Subcutaneous abdominal adipose tissue (tissue), 5 donors: ENCODE results near the gene BUB3.
"Not testable (repeated sequence)": the region's sequence is repeated elsewhere in the genome, so short reads cannot be mapped to it uniquely, and the experiment has no call there.

Source experiments
- H3K27ac ChIP-seq: one replicate; pipeline ENCODE4 v1.7.0; 2013; ENCODE audit warnings: low read depth, mild to moderate bottlenecking, inconsistent platforms, low read length, moderate library complexity
- H3K27me3 ChIP-seq, 5 donors: one replicate each; pipeline ENCODE4 v1.7.0; 2013; ENCODE audit warnings: low read length in 5 of 5, inconsistent platforms in 1 of 5; ENCODE audit not compliant: control insufficient read depth in 5 of 5, insufficient read depth in 4 of 5
- H3K36me3 ChIP-seq, 5 donors: one replicate each; pipeline ENCODE4 v1.7.0; 2013; ENCODE audit warnings: low read length in 5 of 5; ENCODE audit not compliant: control insufficient read depth in 5 of 5, insufficient read depth in 5 of 5
- H3K4me1 ChIP-seq, 5 donors: one replicate each; pipeline ENCODE4 v1.7.0; 2013; ENCODE audit warnings: low read length in 5 of 5, mild to moderate bottlenecking in 3 of 5, moderate library complexity in 1 of 5; ENCODE audit not compliant: control insufficient read depth in 5 of 5, insufficient read depth in 5 of 5
- H3K4me3 ChIP-seq, 5 donors: one replicate each; pipeline ENCODE4 v1.7.0; 2013; ENCODE audit warnings: low read length in 5 of 5, low read depth in 1 of 5
- H3K9ac ChIP-seq, 5 donors: one replicate each; pipeline ENCODE4 v1.7.0; 2013; ENCODE audit warnings: low read length in 5 of 5, mild to moderate bottlenecking in 4 of 5, moderate library complexity in 3 of 5
- H3K9me3 ChIP-seq, 5 donors: one replicate each; pipeline ENCODE4 v1.7.0; 2013; ENCODE audit warnings: low read length in 5 of 5; ENCODE audit not compliant: control insufficient read depth in 5 of 5
- donor health status: healthy.
- donor health status: healthy.
- donor health status: healthy.
- donor health status: healthy.
- donor health status: healthy.

Gene BUB3

DNA sequence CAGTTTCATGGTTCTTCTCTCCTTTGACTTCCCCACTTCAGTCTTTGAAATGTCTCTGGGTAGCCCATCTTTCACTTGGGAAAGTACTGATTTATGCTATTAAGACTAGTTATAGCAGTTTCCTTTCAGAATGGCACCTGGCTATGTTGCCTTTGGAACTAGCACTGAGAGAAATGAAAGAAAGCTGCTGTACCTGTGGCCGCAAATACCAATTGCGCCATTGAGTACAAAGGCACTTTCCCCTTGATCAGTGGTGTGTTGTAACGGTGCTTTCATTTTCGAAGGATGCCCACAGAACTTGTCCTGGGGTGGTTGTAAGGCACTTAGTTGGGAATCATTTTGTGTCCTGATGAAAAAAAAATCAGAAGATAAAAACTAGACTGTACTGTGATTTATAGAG is 16.8 kb downstream of the BUB3 start:
- Histone ChIP-seq H3K27me3 (no peaks in the 10 kb centered on the region), H3K36me3 (peaks cover 17 to 33% (median 20%) of the 10 kb centered on the region in 5 donors), H3K27ac (no peak overlapping the region), H3K9me3 (no peaks in the 10 kb centered on the region), H3K9ac (no peak overlapping the region), H3K4me1 (no peaks in the 10 kb centered on the region), H3K4me3 (no peak overlapping the region)

DNA sequence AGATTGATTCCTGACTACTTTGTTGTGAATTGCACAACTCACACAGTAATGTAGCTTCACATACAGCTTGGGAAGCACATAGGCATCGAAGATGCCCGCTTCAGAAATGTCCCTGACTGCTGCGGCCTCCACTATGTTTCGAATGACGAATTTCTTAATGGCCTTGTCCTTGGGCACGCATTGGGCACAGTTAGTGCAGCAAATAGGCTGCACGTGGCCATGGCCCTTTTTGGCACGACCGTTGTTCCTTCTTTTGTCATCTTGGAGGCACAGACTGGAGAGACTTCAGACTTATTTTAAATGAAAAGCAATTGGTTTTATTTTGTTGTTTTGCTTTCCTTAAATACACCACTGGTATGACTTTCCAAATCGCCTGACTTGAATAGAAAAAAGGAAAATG is 17.4 kb downstream of the BUB3 start:
- H3K9me3 ChIP-seq, H3K4me1 ChIP-seq, H3K4me3 ChIP-seq, H3K27me3 ChIP-seq, H3K9ac ChIP-seq, H3K27ac ChIP-seq: not testable (repeated sequence)
- H3K36me3 ChIP-seq, result peaks cover 13 to 31% (median 18%) of the 10 kb centered on the region in 5 donors

DNA sequence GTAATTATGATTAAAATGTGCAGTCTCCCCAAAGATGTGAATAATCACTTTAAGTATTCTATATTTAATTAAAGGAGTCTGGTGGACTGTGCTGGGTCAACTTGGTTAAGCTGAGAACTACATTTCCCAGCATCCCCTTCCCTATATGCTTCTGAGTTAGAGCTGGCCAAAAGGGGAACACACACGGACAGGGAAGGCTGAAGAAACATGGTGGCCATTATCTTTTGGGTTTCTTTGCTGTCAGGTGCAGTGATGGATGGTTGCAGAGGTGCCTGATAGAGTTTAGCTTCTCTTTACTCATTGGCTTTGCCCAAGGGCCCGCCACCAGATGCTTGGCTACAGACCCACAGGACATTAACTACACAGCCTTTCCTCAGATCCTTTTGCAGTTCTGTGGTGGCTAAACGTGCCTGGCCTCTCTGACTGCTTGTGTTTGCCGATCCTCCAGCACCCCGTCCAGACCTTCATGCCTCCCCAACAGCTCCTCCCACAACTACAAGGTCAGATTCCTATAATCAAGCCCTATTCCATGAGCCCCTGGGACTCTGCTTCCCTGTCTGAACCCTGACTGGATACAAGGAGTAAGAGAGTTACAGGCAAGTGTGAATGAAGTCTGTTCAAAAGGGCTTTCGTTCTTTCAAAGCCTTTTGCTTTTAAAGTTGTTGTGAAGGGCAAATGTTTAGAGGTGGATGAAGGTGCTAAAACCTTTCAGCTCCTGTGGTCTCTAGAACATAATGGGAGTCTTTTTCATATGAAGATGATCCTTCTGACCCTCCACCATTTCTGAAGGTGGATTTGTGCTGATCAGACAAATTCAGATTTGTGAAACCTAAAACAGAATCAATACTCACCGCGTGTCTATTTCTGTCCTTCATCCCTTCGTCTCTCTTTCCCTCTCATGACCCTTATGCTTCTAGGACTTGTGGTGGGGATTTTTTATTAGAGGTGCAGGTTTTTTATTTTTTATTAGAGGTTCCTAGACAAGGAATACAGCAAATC is 21.5 kb downstream of the BUB3 start:
- H3K36me3 ChIP-seq, result peaks cover 0 to 12% (median 10%) of the 10 kb centered on the region in 5 donors
- no peak overlapping the region for H3K9ac ChIP-seq
- no peak overlapping the region for H3K27ac ChIP-seq
- H3K27me3 ChIP-seq, result no peaks in the 10 kb centered on the region
- no peaks in the 10 kb centered on the region for H3K9me3 ChIP-seq
- no peaks in the 10 kb centered on the region for H3K4me1 ChIP-seq
- no peak overlapping the region for H3K4me3 ChIP-seq

DNA sequence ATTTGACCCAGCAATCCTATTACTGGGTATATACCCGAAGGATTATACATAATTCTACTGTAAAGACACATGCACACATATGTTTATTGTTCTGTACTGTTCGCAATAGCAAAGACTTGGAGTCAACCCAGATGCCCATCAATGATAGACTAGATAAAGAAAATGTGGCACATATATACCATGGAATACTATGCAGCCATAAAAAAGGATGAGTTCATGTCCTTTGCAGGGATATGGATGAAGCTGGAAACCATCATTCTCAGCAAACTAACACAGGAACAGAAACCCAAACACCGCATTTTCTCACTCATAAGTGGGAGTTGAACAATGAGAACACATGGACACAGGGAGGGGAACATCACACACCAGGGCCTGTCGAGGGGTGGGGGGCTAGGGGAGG is 24.2 kb downstream of the BUB3 start:
- H3K27me3 ChIP-seq, H3K9me3 ChIP-seq, H3K4me1 ChIP-seq, H3K4me3 ChIP-seq, H3K27ac ChIP-seq, H3K9ac ChIP-seq: not testable (repeated sequence)
- peaks cover 0 to 11% (median 8%) of the 10 kb centered on the region in 5 donors for H3K36me3 ChIP-seq

DNA sequence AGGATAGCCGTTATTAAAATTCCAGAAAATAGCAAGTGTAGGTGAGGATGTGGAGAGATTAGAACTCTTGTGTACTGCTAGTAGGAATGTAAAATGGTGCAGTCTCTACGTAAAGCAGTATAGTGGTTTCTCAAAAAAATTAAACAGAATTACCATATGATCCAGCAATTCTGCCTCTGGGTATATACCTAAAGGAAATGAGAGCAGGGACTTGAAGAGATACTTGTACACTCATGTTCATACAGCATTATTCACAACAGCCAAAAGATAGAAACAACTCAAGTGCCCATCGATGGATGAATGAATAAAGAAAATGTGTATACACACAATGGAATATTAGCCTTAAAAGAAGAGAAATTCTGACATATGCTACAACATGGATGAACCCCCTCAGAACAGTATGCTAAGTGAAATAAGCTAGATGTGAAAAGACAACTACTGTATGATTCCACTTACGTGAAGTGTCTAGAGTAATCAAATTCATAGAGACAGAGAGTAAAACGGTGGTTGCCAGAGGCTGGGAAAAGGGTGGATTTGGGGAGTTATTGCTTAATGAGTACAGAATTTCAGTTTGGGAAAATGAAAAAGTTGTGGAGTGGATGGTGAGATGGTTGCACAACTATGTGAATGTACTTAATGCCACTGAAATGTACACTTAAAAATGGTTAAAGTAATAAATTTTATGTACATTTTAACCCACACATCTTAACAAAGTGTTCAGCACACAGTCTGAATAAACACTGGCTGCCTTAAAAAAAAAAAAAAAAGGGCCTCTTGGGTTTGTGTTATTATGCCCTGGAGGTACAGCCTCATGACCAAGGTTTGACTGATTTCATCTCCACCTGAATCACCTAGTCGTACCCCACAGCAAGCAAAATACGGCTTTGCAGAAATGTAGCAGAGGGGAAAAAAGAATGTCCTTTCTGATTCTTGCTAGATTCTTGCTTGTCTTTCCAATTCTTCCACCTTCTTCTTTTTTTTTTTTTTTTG is 26.2 kb downstream of the BUB3 start:
- no peaks in the 10 kb centered on the region for H3K4me1 ChIP-seq
- H3K36me3 ChIP-seq, result peaks cover 0 to 11% (median 8%) of the 10 kb centered on the region in 5 donors
- no peak overlapping the region for H3K27ac ChIP-seq
- no peak overlapping the region for H3K4me3 ChIP-seq
- no peak overlapping the region for H3K9ac ChIP-seq
- peaks cover 2 to 14% (median 7%) of the 10 kb centered on the region in 5 donors for H3K9me3 ChIP-seq
- H3K27me3 ChIP-seq, result no peaks in the 10 kb centered on the region

DNA sequence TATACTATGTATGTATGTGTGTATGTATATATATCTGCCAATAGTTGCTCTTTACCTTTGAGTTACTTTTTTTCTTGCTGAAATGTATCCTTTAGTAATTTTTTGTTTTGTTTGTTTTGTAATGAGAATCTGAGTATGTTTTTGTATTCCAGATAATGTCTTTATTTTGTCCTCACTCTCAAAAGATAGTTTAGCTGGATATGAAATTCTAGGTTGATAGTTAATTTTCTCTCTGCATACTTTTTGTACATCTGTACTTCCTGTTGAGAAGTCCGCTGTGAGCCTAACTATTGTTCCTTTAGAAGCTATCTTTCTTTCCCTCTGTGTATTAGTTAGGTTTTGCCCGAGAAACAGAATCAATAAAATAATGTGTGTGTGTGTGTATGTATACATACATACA is 29.5 kb downstream of the BUB3 start:
- Histone ChIP-seq H3K9me3 (peaks cover 2 to 14% (median 7%) of the 10 kb centered on the region in 5 donors), H3K27ac (no peak overlapping the region), H3K36me3 (peaks cover 0 to 9% (median 5%) of the 10 kb centered on the region in 5 donors), H3K4me3 (no peak overlapping the region), H3K4me1 (no peaks in the 10 kb centered on the region), H3K9ac (no peak overlapping the region), H3K27me3 (no peaks in the 10 kb centered on the region)

DNA sequence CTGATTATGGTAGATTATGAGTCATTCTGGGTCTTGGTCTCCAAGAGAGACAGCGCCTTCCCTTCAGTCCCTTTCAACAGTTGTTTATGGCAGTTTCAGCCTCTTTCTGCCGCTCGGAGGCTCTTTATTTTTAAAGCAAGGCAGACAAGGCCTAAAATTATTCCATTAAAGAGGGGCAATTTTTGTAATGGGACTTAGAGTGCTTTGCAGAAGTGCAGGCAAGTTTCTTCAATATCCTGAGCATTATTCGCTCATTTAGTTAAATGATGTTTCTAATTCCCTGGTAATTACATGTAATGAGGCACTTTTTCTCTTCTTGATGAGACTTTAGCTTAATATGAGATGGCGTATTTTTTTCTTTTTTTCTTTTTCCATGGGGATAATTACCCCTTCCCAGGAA is 33.6 kb downstream of the BUB3 start:
- Histone ChIP-seq H3K36me3 (peaks cover 0 to 21% (median 10%) of the 10 kb centered on the region in 5 donors), H3K27ac (no peak overlapping the region), H3K4me1 (no peaks in the 10 kb centered on the region), H3K9me3 (peaks cover 2 to 14% (median 7%) of the 10 kb centered on the region in 5 donors), H3K9ac (no peak overlapping the region), H3K27me3 (no peaks in the 10 kb centered on the region), H3K4me3 (no peak overlapping the region)

DNA sequence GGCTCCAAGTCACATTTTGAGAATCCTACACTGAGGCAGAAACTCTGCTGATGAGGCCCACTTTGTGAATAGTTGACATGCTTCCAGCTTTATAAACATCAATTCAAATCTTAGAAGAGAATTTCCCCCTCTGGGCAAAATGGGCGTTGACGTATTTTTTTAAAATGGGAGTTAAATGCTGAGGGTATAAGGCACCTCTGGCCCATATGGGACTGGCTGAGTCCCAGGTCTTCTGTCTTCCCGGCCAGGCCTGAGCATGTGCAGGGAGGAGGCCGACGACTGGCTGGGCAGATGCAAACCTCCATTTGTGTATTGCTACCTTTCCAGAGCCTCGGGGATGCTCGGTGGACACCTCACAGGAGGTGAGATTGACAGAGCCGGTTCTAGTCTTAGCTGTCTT is 37.7 kb downstream of the BUB3 start:
- Histone ChIP-seq H3K4me1 (no peaks in the 10 kb centered on the region), H3K27me3 (no peaks in the 10 kb centered on the region), H3K4me3 (no peak overlapping the region), H3K36me3 (peaks cover 0 to 18% (median 5%) of the 10 kb centered on the region in 5 donors), H3K27ac (no peak overlapping the region), H3K9me3 (no peaks in the 10 kb centered on the region), H3K9ac (no peak overlapping the region)

DNA sequence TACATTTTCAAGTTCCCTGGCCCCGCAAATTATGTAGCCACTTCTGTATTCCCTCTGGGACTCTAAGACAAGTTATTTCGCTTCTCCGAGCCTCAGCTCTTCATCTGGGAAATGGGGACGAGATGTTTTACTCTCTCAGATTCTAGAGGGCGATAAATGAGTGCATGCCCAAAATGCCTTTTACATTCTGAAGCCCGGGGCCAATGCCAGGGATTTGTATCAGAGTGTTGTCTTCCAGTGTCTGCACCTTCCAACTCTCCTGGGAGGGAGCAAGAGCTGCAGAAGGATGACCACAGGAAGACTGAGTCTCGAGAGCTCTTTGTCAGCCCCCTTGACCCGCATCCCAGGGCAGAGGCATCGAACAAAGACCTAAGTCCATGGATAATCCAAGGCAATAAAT is 39.9 kb downstream of the BUB3 start:
- Histone ChIP-seq H3K4me3 (no peak overlapping the region), H3K9ac (no peak overlapping the region), H3K27me3 (no peaks in the 10 kb centered on the region), H3K4me1 (no peaks in the 10 kb centered on the region), H3K27ac (no peak overlapping the region), H3K36me3 (peaks cover 0 to 16% (median 3%) of the 10 kb centered on the region in 5 donors), H3K9me3 (no peaks in the 10 kb centered on the region)
